Small intestine (tissue), 7 donors: ENCODE data around the gene SEMA5B. TPM values are rescaled to one million over a fixed set of nuclear protein-coding genes. Genes with fewer than 3 reads are reported as not detected.

Experiments used
- DNase-seq, 2 donors: peaks; one replicate each; pipeline versions ENCODE4 v3.0.0 to v3.0.0-alpha.2; 2013
- FAIRE-seq: peaks from 2 replicates; lab custom pipeline; 2012; peaks lifted over from hg19 to GRCh38; lab: Jason Lieb, UNC
- H3K27ac ChIP-seq, 3 donors: one replicate each; pipeline ENCODE4 v1.5.1; 2013; ENCODE audit warnings: low read length in 2 of 3, mild to moderate bottlenecking in 2 of 3, control low read depth in 1 of 3, inconsistent platforms in 1 of 3, low read depth in 1 of 3, moderate library complexity in 1 of 3
- H3K27me3 ChIP-seq, 3 donors: one replicate each; pipeline ENCODE4 v1.6.1; 2013; ENCODE audit warnings: low read length in 3 of 3, inconsistent platforms in 1 of 3; ENCODE audit not compliant: control insufficient read depth in 3 of 3, insufficient read depth in 3 of 3
- H3K36me3 ChIP-seq, 3 donors: one replicate each; pipeline ENCODE4 v1.6.1; 2013; ENCODE audit warnings: low read length in 3 of 3, inconsistent platforms in 1 of 3, low read depth in 1 of 3, mild to moderate bottlenecking in 1 of 3, moderate library complexity in 1 of 3; ENCODE audit not compliant: control insufficient read depth in 3 of 3, insufficient read depth in 2 of 3
- H3K4me1 ChIP-seq, 3 donors: one replicate each; pipeline ENCODE4 v1.6.1; 2013; ENCODE audit warnings: low read length in 2 of 3, inconsistent platforms in 1 of 3, low read depth in 1 of 3, mild to moderate bottlenecking in 1 of 3, moderate library complexity in 1 of 3; ENCODE audit not compliant: control insufficient read depth in 3 of 3, insufficient read depth in 2 of 3
- H3K4me3 ChIP-seq, 3 donors: one replicate each; pipeline ENCODE4 v1.5.1; 2013; ENCODE audit warnings: low read length in 3 of 3, control low read depth in 1 of 3, inconsistent platforms in 1 of 3, low read depth in 1 of 3, mild to moderate bottlenecking in 1 of 3, moderate library complexity in 1 of 3
- H3K9me3 ChIP-seq, 2 donors: one replicate each; pipeline ENCODE4 v1.6.1; 2013; ENCODE audit warnings: low read depth in 1 of 2, low read length in 1 of 2; ENCODE audit not compliant: control insufficient read depth in 2 of 2, insufficient read depth in 1 of 2
- WGBS, 3 donors: extraction: QIAGEN DNeasy Blood & Tissue Kit; methylation state at CpG; one replicate each; pipeline ENCODE4 v1.1.7; 2013; 5-methylcytosine and 5-hydroxymethylcytosine counted together
- polyA plus RNA-seq, 4 donors: library from polyadenylated mRNA; stranded (reverse) in 3 of 4; unstranded in 1 of 4; fragments of 200-250 nt in 3 of 4; fragments of 120-200 nt in 1 of 4; gene quantifications; one replicate each; pipeline versions ENCODE4 v1.2.1 to v1.2.3, GENCODE V29; 2013
- donor health status: healthy with polysubstance abuse.
- donor health status: control.
- donor health status: control.
- donor health status: Bipolar disorder and iron deficiency.
- donor health status: healthy.

Gene SEMA5B
- polyA plus RNA-seq, 4 donors = 0.75 to 4.0 (median 1.9) TPM; not detected in 1

DNA sequence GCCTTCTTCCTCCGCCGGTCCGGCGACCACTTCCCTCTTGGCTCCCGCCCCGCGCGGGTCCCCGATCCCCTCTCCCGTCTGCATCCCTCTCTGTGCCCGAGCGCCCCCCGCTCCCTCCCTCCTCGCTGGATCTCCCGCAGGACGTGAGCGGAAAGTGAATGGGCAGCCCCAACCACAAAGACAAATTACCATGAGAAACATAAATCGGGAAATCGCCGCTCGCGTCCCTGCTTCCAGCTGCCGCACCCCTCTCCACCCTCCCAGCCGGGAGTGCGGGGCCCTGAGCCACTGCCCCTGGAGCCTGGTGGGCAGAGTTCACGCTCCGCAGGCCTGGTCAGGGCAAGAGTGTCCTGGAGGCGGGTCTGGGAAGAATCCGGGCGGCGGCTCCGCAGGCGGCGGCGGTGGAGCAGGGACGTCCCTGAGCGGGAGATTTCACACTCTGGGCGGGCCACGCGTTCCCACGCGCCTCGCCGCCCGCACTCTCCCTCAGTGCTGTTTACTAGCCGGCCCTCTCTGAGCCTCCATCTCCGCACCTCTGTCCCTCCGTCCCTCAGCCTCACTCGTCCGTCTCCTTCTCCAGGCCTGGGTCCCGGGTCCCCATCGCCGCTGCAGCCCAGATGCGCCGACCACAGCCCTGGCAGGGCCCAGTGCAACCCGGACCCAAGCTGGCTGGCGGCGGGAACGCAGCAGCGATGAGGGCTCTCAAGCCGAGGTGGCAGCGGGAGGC, 835 bp downstream of the SEMA5B start:
- Histone ChIP-seq H3K4me1 (peaks cover 0 to 19% (median 6%) of the 10 kb centered on the region in 3 donors), H3K27ac (no peak overlapping the region), H3K27me3 (peaks cover 0 to 89% (median 30%) of the 10 kb centered on the region in 3 donors), H3K36me3 (no peaks in the 10 kb centered on the region), H3K9me3 (no peaks in the 10 kb centered on the region), H3K4me3 (peak overlapping the region in 2 of 3 donors; percentile 40 to 45)
- peak; percentile 16 to 54 for DNase-seq
- no peak for FAIRE-seq
- WGBS, 3 donors = 0 to 1% (median 0%) methylated on average over 46 to 62 of the region's 62 CpGs

DNA sequence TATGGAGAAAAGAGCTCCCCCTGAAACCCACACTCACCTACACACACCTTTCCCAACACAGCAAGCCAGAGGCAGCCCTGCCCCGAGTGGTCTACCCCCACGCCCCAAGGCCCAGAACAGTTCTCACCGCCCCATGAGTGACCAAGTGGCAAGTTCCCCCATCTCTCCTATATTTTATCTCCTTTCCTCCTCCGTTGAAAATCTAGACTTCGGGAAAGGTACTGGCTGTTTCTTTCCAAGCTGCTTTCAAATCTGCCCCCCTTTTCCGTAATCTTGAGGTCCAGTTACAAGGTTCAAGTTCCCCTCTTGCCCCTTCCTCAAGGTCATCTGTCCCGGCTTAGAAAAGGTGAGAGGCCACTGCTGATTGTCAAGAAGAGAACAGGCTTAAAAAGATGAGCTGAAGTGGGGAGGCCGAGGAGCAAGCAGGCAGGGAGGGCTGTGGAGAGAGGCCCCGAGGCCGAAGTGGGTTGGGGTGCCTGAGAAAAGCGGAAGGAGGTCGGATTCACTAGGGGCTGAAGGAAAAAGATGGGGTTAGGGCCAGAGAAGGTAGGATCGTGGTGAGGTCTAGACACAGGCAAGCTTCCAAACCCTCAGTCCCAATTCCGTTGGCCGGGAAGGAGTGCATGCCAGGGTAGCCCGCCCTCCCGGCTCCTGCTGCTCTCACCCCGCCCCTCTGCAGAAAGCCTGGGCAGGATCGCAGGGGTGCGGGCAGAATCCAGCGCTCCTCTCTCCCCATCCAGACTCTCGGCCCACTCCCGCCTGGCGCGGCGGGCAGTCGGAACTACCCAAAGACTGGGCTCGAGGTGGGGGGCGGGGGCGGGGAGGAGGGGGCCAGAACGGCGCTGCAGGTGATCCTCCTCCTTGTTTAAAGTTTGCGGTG, 1.7 kb downstream of the SEMA5B start:
- FAIRE-seq = no peak
- WGBS, 3 donors = 22 to 24% (median 22%) methylated on average over 21 to 33 of the region's 33 CpGs
- no peaks in the 10 kb centered on the region for H3K9me3 ChIP-seq
- peak overlapping the region in 2 of 3 donors; percentile 6 to 45 for H3K4me3 ChIP-seq
- no peaks in the 10 kb centered on the region for H3K36me3 ChIP-seq
- H3K27ac ChIP-seq = no peak overlapping the region
- H3K4me1 ChIP-seq = peaks cover 0 to 19% (median 6%) of the 10 kb centered on the region in 3 donors
- H3K27me3 ChIP-seq = peaks cover 0 to 90% (median 29%) of the 10 kb centered on the region in 3 donors
- peak in 1 of 2 donors; percentile 26 for DNase-seq

DNA sequence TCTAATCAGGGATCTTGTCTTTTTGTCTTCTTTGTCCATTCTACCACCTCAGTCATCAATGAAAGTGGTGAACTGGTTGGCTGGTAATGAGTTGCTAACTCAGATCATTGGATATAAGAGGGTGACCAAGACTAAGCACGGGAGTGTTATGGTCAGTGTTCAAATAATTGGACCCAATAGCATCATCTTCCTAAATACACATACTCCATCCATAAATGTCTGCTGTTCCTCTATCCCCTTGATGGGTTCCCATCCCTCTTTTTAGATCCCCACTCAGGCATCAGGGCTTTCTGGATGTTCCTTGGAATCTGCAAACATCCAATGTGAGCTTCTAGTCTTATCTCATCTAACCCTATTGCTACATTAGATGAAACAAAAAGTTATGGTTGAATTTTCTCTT, 3.5 kb downstream of the SEMA5B start:
- Histone ChIP-seq H3K4me3 (no peak overlapping the region), H3K4me1 (peaks cover 0 to 19% (median 6%) of the 10 kb centered on the region in 3 donors), H3K9me3 (no peaks in the 10 kb centered on the region), H3K36me3 (no peaks in the 10 kb centered on the region), H3K27me3 (peaks cover 0 to 75% (median 22%) of the 10 kb centered on the region in 3 donors), H3K27ac (no peak overlapping the region)
- DNase-seq (no peak), FAIRE-seq (no peak)
- WGBS, 3 donors = 78 to 95% (median 90%) methylated on average over 1 of the region's 1 CpG

DNA sequence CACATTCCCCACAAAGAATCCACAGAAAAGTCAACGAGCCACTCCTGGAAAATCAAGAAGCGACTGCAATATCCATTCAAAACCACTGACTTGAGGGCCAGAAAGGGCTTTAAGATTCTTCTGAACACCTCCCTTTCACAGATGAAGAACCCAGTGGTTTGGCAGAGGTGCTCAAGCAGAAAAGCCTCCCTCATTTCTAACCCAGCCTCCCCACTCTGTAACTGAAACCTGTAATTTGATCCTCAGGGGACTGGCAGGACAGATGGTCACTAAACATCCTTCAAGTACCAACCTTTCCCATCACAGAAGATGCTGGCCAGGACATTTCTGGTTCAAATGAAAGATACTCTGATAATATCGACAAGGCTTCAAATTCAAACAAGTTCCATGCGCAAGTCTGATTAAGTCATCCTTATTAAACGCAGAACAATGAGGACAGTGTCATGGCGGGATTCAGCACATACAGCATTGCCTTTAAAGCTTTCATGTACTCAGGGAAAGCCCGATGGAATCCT, 5.5 kb downstream of the SEMA5B start:
- DNase-seq = no peak
- WGBS, 3 donors = 75 to 77% (median 75%) methylated on average over 7 of the region's 7 CpGs

DNA sequence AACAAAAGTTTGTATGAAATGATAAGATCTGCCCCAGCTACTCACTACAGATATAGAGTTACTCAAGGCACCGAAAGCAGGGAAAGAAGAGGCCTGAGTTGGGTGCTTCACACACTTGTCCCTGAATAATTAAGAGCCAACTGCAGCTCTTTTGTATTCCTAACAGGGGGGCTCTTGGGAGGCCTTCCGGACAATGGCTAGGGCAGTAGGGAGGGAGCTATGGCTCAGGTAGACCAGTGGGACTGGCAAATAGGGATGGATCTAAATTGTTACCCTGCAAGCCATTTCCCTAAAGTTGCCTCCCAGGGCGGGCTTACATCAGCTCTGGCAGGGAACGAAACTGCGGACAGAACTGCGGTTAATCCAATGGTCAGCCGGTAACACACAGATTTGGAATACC, 6.2 kb downstream of the SEMA5B start:
- H3K27ac ChIP-seq = no peak overlapping the region
- DNase-seq (no peak), FAIRE-seq (no peak)
- H3K27me3 ChIP-seq = peaks cover 0 to 65% (median 15%) of the 10 kb centered on the region in 3 donors
- no peaks in the 10 kb centered on the region for H3K36me3 ChIP-seq
- no peaks in the 10 kb centered on the region for H3K4me1 ChIP-seq
- H3K9me3 ChIP-seq = no peaks in the 10 kb centered on the region
- H3K4me3 ChIP-seq = no peak overlapping the region
- 68 to 89% (median 83%) methylated on average over 7 of the region's 7 CpGs for WGBS, 3 donors

More for the DNA sequence above, 5.5 kb downstream of the SEMA5B start:
- Histone ChIP-seq H3K36me3 (no peaks in the 10 kb centered on the region), H3K4me1 (peaks cover 0 to 6% (median 4%) of the 10 kb centered on the region in 3 donors), H3K4me3 (no peak overlapping the region), H3K9me3 (no peaks in the 10 kb centered on the region), H3K27ac (no peak overlapping the region), H3K27me3 (peaks cover 0 to 71% (median 21%) of the 10 kb centered on the region in 3 donors)
- no peak for FAIRE-seq

DNA sequence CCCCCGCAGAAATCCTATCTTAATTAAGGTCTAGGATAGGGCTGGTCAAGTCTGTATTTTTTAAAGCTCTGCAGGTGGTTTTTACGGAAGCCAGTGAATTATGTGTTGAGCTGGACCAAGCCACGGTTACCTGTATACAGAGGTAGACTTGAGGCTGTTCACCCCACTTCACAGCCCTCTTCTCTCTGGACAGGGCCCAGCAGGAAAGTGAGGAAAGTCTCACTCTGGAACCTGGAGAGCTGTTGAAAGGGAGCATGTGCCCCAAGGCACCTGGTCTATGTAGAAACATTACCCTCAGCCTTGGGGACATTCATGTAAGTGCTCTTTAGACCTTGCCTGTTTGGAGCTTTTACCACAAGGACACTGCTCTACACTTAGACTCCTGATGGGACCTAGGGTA, 6.9 kb downstream of the SEMA5B start:
- H3K4me3 ChIP-seq = no peak overlapping the region
- WGBS, 3 donors = 78 to 88% (median 80%) methylated on average over 3 of the region's 3 CpGs
- H3K27ac ChIP-seq = no peak overlapping the region
- no peaks in the 10 kb centered on the region for H3K36me3 ChIP-seq
- DNase-seq (no peak), FAIRE-seq (no peak)
- H3K4me1 ChIP-seq = no peaks in the 10 kb centered on the region
- H3K9me3 ChIP-seq = no peaks in the 10 kb centered on the region
- H3K27me3 ChIP-seq = peaks cover 0 to 63% (median 9%) of the 10 kb centered on the region in 3 donors

DNA sequence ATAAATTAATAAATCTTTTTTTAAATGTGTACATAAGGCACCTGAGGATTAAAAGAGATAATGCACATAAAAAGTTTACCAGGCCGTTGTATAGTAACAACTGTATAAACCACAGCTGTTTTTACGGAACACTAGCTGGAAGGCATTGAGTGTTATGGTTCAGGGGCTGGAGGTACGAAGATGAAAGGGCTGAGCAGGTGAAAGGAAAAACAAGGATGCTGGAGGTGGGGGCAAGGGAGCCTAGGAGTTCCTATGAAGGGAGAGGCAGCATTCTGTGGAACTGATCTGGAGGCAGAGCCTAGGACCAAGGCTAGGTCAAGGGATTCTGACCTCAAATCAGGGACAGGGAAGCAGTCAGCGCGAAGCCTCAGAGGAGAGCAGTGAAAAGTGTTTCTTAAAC, 8.0 kb downstream of the SEMA5B start:
- 55 to 82% (median 70%) methylated on average over 5 of the region's 5 CpGs for WGBS, 3 donors
- H3K36me3 ChIP-seq = no peaks in the 10 kb centered on the region
- H3K9me3 ChIP-seq = no peaks in the 10 kb centered on the region
- FAIRE-seq (no peak), DNase-seq (no peak)
- no peaks in the 10 kb centered on the region for H3K4me1 ChIP-seq
- peaks cover 0 to 54% (median 5%) of the 10 kb centered on the region in 3 donors for H3K27me3 ChIP-seq
- H3K4me3 ChIP-seq = no peak overlapping the region
- no peak overlapping the region for H3K27ac ChIP-seq

DNA sequence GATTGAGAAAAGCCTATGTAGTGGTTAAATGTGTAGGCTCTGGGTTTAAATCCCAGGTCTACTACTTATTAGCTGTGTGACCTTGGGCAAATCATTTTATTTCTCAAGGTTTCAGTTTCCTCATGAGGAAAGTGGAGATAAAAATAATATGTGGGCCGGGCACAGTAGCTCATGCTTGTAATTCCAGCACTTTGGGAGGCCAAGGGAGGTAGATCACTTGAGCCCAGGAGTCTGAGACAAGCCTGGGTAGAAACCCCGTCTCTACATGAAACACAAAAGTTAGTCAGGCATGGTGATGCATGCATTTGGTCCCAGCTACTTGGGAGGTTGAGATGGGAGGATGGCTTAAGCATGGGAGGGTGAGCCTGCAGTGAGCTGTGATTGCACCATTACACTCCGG, 8.4 kb downstream of the SEMA5B start:
- Histone ChIP-seq H3K4me3 (no peak overlapping the region), H3K36me3 (no peaks in the 10 kb centered on the region), H3K9me3 (no peaks in the 10 kb centered on the region), H3K27me3 (peaks cover 0 to 50% (median 4%) of the 10 kb centered on the region in 3 donors), H3K4me1 (no peaks in the 10 kb centered on the region), H3K27ac (no peak overlapping the region)
- WGBS, 3 donors = 33 to 73% (median 46%) methylated on average over 3 of the region's 3 CpGs
- DNase-seq = no peak
- FAIRE-seq = no peak
